Midbrain (tissue), 1 donor: ENCODE results near the gene PHLDB1.
"Not testable (repeated sequence)": the region's sequence is repeated elsewhere in the genome, so short reads cannot be mapped to it uniquely, and the experiment has no call there.

ENCODE experiments used
- DNase-seq: peaks from one replicate; lab custom pipeline; 2025; lab: John Stamatoyannopoulos, UW

PHLDB1 gene

DNA sequence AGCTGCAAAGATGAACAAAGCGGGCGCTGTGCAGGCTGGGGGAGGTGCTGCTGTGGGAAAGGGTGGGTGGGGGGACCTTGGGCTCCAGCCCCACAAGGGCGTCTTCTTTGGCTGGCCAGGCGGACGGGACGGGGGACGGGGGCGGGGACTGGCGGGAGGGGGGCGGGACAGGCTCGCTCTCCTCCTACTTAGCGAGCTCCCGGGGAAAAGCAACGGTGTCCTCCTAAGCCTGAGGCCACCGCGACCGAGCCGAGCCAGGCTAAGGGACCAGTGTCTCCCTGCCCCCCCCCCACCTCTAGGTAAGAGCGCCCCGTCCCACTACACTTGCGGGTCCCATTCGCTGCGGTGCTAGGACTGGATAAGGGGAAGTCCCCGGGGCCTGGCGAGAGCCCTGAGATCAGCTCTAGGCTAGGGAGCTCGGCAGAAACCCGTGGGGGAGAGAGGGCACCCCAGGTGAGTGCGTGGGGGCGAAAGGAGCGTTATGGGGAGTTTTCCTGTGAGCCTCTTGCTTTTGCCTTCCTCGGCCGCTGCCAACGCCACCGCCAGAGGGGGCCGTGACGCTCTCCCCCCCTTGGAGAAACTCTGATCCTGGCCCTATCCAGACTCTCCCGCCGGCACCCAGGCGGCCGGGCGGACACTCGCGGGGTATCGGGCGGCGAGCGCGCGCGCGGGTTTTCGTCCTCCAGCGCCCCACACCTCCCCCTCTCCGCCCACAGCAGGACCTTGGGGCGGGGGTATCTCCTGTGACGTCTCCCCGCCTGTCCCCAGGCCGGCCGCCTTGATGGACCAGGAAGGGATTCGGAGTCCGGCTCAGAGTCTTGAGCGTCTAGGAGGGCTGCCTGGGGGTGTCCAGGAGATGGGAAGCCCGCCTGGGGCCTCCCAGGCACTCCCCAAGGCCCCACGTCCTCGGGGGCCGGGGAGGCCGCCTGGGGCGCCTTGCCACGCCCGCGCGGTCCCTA, at the start of gene PHLDB1:
TSS of gene PHLDB1 (plus strand) at position 215 of the 959 bp plus-strand sequence. CDS start 6,222 bp downstream, outside the sequence.
- peak; percentile 82 for DNase-seq

DNA sequence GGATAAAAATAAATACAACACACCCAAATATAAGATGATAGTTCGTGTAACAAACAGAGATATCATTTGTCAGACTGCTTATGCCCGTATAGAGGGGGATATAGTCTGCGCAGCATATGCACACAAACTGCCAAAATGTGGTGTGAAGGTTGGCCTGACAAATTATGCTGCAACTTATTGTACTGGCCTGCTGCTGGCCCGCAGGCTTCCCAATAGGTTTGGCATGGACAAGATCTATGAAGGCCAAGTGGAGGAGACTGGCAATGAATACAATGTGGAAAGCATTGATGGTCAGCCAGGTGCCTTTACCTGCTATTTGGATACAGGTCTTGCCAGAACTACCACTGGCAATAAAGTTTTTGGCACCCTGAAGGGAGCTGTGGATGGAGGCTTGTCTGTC, 46.6 kb upstream of the PHLDB1 start:
- no peak for DNase-seq

- DNase-seq: no peak
Measured at GRCh38 chr11:118565051-118565450, 42.4 kb upstream of the PHLDB1 start.

- DNase-seq: no peak
Measured at GRCh38 chr11:118569670-118570069, 37.7 kb upstream of the PHLDB1 start.

- DNase-seq: no peak
Measured at GRCh38 chr11:118570787-118571186, 36.6 kb upstream of the PHLDB1 start.

GRCh38 chr11:118571701-118572060, 35.7 kb upstream of the PHLDB1 start:
- DNase-seq: not testable (repeated sequence)

DNA sequence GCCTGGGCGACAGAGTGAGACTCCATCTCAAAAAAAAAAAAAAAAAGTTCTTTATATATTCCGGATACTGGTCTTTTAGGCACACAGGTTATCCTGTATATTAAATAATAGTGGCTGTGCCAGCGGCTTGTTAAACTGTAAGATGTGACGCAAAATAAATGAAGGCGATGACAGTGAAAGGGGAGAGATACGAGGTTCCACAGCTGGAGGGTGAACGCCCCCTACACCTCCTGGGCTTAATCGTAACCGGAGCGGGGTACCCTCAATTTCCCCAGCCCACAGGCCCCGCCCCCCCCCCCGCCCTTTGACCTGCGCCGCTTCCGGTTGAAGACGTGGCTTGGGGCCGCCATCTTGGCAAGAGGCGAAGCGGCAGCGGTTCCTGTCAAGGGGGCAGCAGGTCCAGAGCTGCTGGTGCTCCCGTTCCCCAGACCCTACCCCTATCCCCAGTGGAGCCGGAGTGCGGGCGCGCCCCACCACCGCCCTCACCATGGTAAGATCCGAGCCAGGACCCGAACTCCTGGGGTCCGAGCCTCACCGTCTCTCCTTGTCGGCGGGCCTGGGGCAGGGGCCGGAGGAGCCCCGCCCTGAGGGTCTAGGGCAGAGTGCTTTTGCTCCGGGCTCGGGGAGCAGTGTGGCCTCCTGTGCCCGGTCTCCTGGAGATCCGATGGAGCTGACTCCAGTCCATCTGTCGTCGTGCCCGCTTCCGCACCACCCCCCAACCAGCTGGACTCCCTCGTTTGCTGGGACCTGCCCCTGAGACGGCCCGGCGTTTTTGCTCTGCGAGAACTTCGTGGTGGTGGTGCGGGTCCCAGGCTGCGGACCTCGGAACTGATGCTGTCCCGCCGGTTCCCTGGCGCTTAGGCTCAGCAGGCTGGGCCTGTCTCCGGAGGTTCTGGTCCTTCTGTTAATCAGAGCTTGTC, 35.1 kb upstream of the PHLDB1 start, which contains the start of gene ARCN1:
TSS of gene ARCN1 (plus strand) at position 349 of the 920 bp plus-strand sequence. CDS start at position 488, 139 bp downstream.
- DNase-seq: peak; percentile 69

GRCh38 chr11:118572981-118573550, 34.3 kb upstream of the PHLDB1 start:
- DNase-seq: no peak

- no peak for DNase-seq
Measured at GRCh38 chr11:118574636-118575035, 32.8 kb upstream of the PHLDB1 start.

DNA sequence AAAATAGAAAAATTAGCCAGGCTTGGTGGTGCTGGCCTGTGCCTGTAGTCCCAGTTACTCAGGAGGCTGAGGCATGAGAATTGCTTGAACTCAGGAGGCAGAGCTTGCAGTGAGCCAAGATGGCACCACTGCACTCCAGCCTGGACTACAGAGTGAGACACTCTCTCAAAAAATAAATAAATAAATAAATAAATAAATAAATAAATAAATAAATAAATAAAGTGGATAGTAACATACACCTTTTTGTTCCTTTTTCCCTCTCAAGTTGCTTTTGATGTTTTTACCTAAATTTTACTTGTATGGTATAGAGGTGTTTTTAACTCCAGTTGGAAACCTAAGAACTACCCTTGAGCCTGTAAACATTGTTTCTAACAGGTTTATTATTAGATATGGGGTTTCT, 29.4 kb upstream of the PHLDB1 start:
- not testable (repeated sequence) for DNase-seq

DNA sequence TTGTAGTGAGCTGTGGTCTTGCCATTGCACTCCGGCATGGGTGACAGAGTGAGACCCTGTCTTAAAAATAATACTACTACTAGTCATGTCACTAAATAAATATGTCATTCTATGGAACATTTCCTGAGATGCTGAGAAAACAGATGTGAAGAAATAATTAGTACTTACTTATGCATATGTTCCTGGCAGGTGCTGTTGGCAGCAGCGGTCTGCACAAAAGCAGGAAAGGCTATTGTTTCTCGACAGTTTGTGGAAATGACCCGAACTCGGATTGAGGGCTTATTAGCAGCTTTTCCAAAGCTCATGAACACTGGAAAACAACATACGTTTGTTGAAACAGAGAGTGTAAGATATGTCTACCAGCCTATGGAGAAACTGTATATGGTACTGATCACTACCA, 26.4 kb upstream of the PHLDB1 start:
- DNase-seq: no peak

DNA sequence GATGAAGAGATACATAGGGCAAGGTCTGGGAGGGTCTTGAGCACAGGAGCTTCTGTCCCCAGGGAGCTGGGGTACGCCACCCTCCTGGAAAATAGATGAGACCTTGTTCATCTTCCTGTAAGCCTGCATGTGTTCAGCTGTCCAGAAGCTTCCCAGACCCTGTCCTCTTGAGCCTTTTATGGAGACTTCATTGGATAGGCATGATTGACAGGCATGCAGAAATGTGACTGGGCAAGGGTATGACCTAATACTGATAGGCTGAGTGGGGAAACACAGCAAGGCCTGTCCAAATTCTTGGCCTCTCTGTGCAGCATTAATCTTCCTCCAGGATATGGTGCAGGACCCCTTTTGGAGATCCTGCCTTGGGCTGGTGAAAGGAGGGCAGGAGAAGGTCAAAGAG, 19.5 kb upstream of the PHLDB1 start:
- no peak for DNase-seq

DNA sequence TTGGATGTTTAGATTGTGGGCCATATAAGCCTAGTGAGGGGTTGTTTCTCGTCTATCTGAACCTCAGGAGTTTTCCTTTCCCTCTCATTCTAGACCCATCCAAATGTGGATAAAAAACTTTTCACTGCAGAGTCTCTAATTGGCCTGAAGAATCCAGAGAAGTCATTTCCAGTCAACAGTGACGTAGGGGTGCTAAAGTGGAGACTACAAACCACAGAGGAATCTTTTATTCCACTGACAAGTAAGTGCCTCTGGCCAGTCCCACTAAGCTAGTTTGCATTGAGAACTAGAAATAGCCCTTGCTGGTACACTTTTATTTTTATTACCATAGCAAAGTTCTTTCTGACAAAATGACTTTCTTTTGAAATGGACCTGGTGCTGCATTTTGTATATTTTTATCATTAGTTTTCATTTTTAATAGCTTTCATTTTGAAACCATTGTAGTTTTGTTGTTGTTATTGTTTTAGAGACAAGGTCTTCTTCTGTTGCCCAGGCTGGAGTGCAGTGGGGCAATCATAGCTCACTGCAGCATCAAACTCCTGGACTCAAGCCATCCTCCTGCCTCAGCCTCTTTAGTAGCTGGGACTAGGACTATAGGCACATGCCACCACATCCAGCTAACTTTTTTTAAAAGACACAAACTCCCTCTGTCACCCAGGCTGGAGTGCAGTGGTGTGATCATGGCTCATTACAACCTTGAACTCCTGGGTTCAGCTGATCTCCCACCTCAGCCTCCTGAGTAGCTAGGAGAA, 14.6 kb upstream of the PHLDB1 start:
- no peak for DNase-seq

DNA sequence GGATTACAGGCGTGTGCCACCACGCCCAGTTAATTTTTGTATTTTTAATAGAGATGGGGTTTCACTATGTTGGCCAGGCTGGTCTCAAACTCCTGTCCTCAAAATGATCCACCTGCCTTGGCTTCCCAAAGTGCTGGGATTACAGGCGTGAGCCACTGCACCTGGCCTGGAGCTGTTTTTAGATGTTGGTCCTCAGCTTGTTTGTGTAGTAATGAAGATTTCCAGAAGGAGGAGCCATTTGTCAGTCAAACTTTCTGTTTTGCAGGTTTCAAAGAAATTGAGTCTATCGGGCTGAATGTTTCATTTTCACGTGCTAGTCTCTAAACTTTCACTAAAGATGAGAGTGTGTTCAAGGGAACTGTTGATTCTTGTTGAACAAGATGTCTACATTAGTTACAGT, 12.4 kb upstream of the PHLDB1 start:
- DNase-seq: peak; percentile 71

GRCh38 chr11:118596224-118597146, 10.9 kb upstream of the PHLDB1 start:
- DNase-seq: no peak

- no peak for DNase-seq
Measured at GRCh38 chr11:118597556-118597955, 9.9 kb upstream of the PHLDB1 start.

DNA sequence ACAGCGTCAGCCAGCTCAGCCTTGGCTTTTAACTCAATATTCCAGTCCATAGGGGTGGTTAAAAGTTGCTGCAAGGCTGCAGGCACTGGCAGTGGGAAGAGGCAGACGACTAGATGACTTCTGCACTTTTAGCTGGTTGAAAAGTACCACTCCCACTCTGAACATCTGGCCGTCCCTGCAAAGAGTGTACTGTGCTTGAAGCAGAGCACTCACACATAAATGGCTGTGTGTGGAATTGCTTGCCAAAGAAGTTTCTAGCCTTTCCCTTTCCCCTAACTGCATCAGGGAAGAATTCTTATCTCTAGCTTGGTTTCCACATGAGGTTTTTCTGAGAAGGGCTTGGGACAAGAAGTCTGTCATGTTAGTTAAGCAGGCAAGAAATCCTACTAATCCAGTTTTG, 5.1 kb upstream of the PHLDB1 start:
- no peak for DNase-seq

- not testable (repeated sequence) for DNase-seq
Measured at GRCh38 chr11:118603709-118604108, 3.7 kb upstream of the PHLDB1 start.

- no peak for DNase-seq
Measured at GRCh38 chr11:118604566-118604965, 2.8 kb upstream of the PHLDB1 start.
